ENCODE results near the gene ACADVL. TPM values are rescaled to one million over a fixed set of nuclear protein-coding genes. Genes with fewer than 3 reads are reported as not detected.
A peak's percentile ranks its signal among the peaks of the same experiment; 100 is the strongest.

The ACADVL gene
- total and polyA plus RNA-seq, 9 donors: 251 to 312 (median 282) TPM

DNA sequence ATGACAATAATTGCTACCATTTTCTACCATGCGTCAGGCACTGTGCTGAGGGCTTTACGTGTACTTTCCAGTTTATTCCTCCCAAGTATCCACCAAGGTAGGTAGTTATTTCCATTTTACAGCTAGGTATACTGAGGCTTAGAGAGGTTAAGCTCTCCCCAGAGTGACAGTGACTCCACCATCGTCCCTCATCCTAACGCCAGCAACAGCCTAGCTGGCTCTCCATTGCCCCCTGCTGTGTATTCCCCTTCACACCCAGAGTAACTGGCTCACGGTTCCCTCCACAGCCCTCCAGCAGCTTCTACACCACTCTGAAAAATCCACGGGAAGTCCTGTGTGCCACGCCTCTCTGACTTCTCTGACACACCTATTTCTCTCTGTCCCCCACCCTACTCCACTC is 33.5 kb upstream of the ACADVL start:
- WGBS (ENCODE audit: insufficient coverage): 44% methylated on average over 5 of the region's 7 CpGs
- Histone ChIP-seq H3K27me3 (ENCODE audit: control insufficient read depth, insufficient read depth, low read length) (no peaks in the 10 kb centered on the region), H3K36me3 (ENCODE audit: control insufficient read depth, insufficient read depth, low read length) (peaks cover 10% of the 10 kb centered on the region), H3K9me3 (replicated peaks; ENCODE audit: control insufficient read depth, low read depth, low read length) (no peaks in the 10 kb centered on the region), H3K4me1 (ENCODE audit: control insufficient read depth, insufficient read depth, low read length) (no peaks in the 10 kb centered on the region), H3K4me3 (ENCODE audit: low read length) (no peak overlapping the region), H3K27ac (ENCODE audit: low read length) (no peak overlapping the region)
- DNase-seq: no peak

DNA sequence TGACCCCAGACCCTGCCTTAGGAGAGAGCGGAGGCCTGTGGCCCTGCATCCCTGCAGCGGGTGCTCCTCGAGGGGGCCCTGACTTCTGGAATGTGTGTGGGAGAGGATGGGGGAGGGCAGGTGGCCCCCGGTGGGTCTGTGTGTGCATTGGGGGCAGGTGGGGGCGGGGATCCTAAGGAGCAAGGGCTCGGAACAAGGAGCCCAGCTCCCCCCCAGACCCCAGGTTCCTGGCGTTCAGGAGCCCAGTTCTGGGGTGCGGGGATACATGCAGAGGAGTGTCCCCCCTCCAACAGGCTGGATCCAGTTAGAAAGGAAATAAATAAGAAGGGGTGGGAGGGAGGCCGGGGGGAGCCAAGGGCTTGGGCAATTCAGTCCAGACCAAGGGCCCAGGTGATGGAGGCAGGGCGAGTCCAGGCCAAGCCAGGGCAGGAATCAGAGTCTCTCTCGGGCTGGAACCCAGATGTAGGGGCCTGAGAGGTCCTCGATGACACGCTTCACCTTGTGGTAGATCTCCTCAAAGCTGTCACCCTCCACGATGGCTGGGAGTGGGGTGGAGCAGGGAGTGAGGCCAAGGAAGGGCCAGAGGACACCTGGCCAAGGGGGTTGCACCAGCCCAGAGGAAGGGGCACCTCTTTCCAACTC is 29.3 kb upstream of the ACADVL start:
- Histone ChIP-seq H3K27ac (ENCODE audit: low read length) (no peak overlapping the region), H3K4me3 (ENCODE audit: low read length) (no peak overlapping the region), H3K36me3 (ENCODE audit: control insufficient read depth, insufficient read depth, low read length) (peaks cover 43% of the 10 kb centered on the region), H3K27me3 (ENCODE audit: control insufficient read depth, insufficient read depth, low read length) (no peaks in the 10 kb centered on the region), H3K9me3 (replicated peaks; ENCODE audit: control insufficient read depth, low read depth, low read length) (no peaks in the 10 kb centered on the region), H3K4me1 (ENCODE audit: control insufficient read depth, insufficient read depth, low read length) (no peaks in the 10 kb centered on the region)
- WGBS (ENCODE audit: insufficient coverage): 95% methylated on average over 6 of the region's 14 CpGs
- no peak for DNase-seq

DNA sequence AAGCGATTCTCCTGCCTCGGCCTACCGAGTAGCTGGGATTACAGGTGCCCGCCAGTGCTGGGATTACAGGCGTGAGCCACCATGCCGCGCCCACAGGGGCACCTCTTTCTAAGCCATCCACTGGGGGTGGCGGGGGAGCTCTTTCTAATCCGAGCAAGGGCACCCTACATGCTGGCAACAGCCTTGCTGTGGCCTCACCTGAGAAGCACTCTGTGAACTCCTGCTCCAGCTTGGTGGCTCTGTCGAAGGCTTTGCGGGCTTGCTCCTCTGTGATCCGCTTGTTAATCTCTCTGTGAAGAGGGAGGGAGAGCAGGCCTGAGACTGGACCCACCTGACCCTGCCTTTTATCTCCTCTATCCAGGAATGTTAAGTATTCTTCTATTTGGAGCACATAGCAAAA is 28.7 kb upstream of the ACADVL start:
- DNase-seq: no peak
- Histone ChIP-seq H3K36me3 (ENCODE audit: control insufficient read depth, insufficient read depth, low read length) (peaks cover 50% of the 10 kb centered on the region), H3K27me3 (ENCODE audit: control insufficient read depth, insufficient read depth, low read length) (no peaks in the 10 kb centered on the region), H3K9me3 (replicated peaks; ENCODE audit: control insufficient read depth, low read depth, low read length) (no peaks in the 10 kb centered on the region), H3K4me3 (ENCODE audit: low read length) (no peak overlapping the region), H3K27ac (ENCODE audit: low read length) (no peak overlapping the region), H3K4me1 (ENCODE audit: control insufficient read depth, insufficient read depth, low read length) (no peaks in the 10 kb centered on the region)
- 94% methylated on average over 9 of the region's 12 CpGs for WGBS (ENCODE audit: insufficient coverage)

DNA sequence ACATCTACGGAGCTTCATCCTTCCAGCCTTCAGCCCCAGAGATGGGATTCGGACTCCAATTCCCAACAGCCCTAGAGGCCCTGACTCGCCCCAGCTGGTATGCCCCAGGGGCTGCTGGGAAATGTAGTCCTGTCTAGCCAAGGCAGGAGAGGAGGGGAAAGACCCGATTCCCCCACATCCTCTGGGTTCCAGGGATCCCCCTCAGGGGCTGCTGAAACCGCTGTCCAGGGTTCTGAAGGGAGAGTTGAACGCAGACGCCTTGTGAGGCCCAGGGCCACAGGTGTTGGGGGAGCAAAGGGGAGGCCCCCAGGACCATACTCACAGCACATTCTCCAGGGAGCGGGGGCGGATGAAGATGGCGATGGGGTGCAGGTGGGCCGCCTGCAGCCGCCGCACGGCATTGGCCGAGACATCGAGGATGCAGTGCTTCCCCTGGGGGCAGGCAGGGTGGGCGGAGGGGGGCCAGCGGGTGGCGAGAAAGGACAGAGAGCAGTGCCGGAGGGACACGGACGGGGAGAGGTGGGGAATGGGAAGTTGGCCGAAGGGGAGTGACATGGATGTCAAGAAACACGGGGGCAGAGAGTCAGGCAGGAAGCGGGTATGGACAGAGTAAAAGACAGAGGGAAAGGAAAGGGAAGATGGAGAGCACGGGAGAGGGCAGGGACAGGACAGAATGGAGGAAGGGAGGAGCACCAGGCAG is 28.0 kb upstream of the ACADVL start:
- Histone ChIP-seq H3K4me3 (ENCODE audit: low read length) (no peak overlapping the region), H3K9me3 (replicated peaks; ENCODE audit: control insufficient read depth, low read depth, low read length) (no peaks in the 10 kb centered on the region), H3K36me3 (ENCODE audit: control insufficient read depth, insufficient read depth, low read length) (peaks cover 56% of the 10 kb centered on the region), H3K4me1 (ENCODE audit: control insufficient read depth, insufficient read depth, low read length) (no peaks in the 10 kb centered on the region), H3K27ac (ENCODE audit: low read length) (no peak overlapping the region), H3K27me3 (ENCODE audit: control insufficient read depth, insufficient read depth, low read length) (no peaks in the 10 kb centered on the region)
- 61% methylated on average over 19 of the region's 26 CpGs for WGBS (ENCODE audit: insufficient coverage)
- peak; percentile 72 for DNase-seq

DNA sequence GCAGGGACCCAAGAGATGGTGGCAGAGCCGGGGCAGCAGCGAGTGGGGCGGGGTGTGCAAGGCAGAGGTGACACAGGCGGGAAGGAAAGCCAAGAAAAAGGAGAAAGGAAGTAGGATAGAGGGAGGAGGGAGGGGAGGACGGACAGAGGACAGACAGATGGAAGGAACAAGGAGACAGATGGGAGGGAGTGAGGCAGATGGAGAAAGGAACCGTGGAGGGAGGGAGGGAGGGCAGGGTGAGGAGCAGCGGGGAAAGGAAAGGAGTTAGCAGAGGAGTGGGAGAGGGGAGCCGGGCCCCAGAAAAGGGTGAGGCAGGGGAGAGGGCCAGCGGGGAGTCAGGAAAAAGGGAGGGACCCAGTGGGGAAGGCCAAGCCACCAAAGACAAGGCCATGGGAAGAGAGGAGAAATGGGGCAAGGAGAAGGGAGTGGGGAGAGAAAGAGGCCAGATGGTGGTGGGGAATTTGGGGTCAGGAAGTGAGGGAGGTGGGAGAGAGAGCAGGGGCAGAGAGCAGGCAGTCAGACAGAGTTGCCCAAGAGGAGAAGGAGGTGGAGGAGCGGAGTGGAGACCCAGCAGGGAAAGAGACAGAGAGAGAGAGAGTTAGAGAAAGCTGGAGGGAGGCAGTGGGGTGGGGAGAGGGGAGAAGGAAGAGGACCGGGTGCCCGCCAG is 27.3 kb upstream of the ACADVL start:
- DNase-seq: no peak
- H3K9me3 ChIP-seq (replicated peaks; ENCODE audit: control insufficient read depth, low read depth, low read length): no peaks in the 10 kb centered on the region
- 59% methylated on average over 10 of the region's 12 CpGs for WGBS (ENCODE audit: insufficient coverage)
- H3K27me3 ChIP-seq (ENCODE audit: control insufficient read depth, insufficient read depth, low read length): no peaks in the 10 kb centered on the region
- peaks cover 61% of the 10 kb centered on the region for H3K36me3 ChIP-seq (ENCODE audit: control insufficient read depth, insufficient read depth, low read length)
- no peak overlapping the region for H3K4me3 ChIP-seq (ENCODE audit: low read length)
- H3K27ac ChIP-seq (ENCODE audit: low read length): no peak overlapping the region
- no peaks in the 10 kb centered on the region for H3K4me1 ChIP-seq (ENCODE audit: control insufficient read depth, insufficient read depth, low read length)

DNA sequence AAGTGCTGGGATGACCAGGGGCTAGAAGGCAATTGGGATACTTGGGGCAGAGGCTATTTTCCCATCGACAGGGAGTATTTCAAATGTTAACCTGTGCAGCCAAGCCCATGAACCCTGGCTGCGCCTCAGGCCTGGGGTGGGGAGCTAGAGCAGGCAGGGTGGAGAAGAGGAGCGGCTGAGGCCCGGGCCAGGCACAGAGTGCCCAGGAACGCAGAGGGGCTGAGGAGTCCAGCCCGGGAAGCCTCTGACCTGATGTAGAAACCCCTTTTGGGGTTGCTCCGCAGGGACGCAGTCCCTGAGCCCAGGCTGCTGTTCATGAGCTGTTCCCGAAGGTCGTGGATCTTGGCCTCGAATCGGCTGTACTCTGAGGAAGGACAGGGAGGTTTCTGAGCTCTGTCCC is 23.8 kb upstream of the ACADVL start:
- 94% methylated on average over 10 of the region's 12 CpGs for WGBS (ENCODE audit: insufficient coverage)
- peaks cover 59% of the 10 kb centered on the region for H3K36me3 ChIP-seq (ENCODE audit: control insufficient read depth, insufficient read depth, low read length)

DNA sequence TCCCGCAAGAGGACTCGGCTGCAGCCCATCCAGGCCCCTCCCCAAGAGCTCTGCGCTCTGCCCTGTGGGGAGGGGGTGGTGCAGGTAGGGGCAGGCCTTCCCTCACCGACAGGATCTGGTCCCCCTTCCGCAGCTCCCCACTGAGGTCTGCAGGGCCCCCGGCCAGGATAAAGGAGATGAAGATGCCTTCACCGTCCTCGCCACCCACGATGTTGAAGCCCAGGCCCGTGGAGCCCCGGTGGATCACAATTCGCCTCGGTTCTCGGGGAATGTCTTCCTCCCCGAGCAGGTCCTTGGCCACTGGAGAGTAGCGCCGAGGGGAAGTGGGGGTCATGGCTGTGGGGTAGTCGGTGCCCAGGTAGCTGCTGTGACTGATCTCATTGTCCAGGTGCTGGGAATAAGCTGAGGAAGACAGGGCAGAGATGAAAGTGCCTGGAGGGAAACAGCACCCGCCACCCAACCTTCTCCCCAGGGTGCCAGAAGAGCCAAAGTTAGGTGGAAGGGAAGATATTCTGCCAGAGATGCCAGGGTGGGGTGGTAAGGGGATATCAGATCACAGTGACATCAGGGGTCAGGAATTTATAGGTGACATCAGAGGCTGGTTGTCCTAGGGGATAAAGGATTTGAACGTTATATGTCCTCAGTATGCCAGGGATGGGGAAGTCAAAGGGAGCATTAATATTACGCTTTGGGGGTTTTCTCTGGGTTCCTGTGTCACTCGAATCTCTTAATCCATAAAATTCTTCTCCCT is 22.9 kb upstream of the ACADVL start:
- H3K4me1 ChIP-seq (ENCODE audit: control insufficient read depth, insufficient read depth, low read length): no peaks in the 10 kb centered on the region
- DNase-seq: no peak
- WGBS (ENCODE audit: insufficient coverage): 88% methylated on average over 18 of the region's 22 CpGs
- no peak overlapping the region for H3K4me3 ChIP-seq (ENCODE audit: low read length)
- peaks cover 51% of the 10 kb centered on the region for H3K36me3 ChIP-seq (ENCODE audit: control insufficient read depth, insufficient read depth, low read length)
- no peaks in the 10 kb centered on the region for H3K27me3 ChIP-seq (ENCODE audit: control insufficient read depth, insufficient read depth, low read length)
- no peaks in the 10 kb centered on the region for H3K9me3 ChIP-seq (replicated peaks; ENCODE audit: control insufficient read depth, low read depth, low read length)
- no peak overlapping the region for H3K27ac ChIP-seq (ENCODE audit: low read length)

More for the DNA sequence above, 23.8 kb upstream of the ACADVL start:
- H3K4me3 ChIP-seq (ENCODE audit: low read length): no peak overlapping the region
- H3K27ac ChIP-seq (ENCODE audit: low read length): no peak overlapping the region
- no peaks in the 10 kb centered on the region for H3K9me3 ChIP-seq (replicated peaks; ENCODE audit: control insufficient read depth, low read depth, low read length)
- H3K4me1 ChIP-seq (ENCODE audit: control insufficient read depth, insufficient read depth, low read length): no peaks in the 10 kb centered on the region
- no peaks in the 10 kb centered on the region for H3K27me3 ChIP-seq (ENCODE audit: control insufficient read depth, insufficient read depth, low read length)
- no peak for DNase-seq

DNA sequence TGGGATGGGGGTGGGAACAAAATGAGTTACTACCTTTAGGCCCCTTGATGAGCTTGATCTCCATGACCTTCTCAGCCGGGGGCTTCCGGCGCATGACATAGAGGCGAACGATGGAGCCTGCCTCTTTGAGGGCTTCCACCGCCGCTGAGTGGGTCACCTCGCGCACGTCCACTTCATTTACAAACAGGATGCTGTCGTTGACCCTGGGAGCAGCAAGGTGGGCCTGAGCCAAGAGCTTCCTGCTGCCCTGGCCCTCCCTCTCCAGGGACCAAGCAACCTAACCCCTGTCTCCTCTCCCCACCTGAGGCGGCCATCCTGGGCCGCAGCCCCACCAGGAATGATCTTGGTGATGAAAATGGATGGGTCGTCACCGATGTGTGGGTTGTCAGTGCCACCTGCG is 16.3 kb upstream of the ACADVL start:
- H3K27me3 ChIP-seq (ENCODE audit: control insufficient read depth, insufficient read depth, low read length): no peaks in the 10 kb centered on the region
- DNase-seq: no peak
- H3K4me1 ChIP-seq (ENCODE audit: control insufficient read depth, insufficient read depth, low read length): peaks cover 36% of the 10 kb centered on the region
- H3K4me3 ChIP-seq (ENCODE audit: low read length): no peak overlapping the region
- no peak overlapping the region for H3K27ac ChIP-seq (ENCODE audit: low read length)
- H3K9me3 ChIP-seq (replicated peaks; ENCODE audit: control insufficient read depth, low read depth, low read length): no peaks in the 10 kb centered on the region
- peaks cover 18% of the 10 kb centered on the region for H3K36me3 ChIP-seq (ENCODE audit: control insufficient read depth, insufficient read depth, low read length)
- WGBS (ENCODE audit: insufficient coverage): 93% methylated on average over 13 of the region's 16 CpGs

DNA sequence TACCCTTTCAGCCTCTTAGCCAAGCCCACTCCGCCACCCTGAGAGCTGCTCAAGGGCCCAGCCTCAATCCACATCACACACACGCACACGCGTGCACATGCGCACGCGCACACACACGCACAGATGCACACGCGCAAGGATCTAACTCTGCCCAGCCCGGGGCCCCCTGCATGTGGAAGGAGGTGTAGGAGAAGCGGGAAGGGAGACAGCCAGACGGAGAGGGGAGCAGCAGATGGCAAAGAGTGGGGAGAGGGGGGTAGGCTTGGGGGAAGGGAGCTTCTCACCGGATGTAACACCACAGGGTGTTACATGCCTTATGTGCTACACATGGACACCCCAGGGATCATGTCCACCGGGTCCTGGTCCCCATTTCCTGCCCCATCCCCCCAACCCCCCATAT is 15.4 kb upstream of the ACADVL start:
- peak; percentile 46 for DNase-seq
- 35% methylated on average over 3 of the region's 15 CpGs for WGBS (ENCODE audit: insufficient coverage)

More for the DNA sequence above, 15.4 kb upstream of the ACADVL start:
- H3K4me1 ChIP-seq (ENCODE audit: control insufficient read depth, insufficient read depth, low read length): peaks cover 41% of the 10 kb centered on the region
- no peaks in the 10 kb centered on the region for H3K9me3 ChIP-seq (replicated peaks; ENCODE audit: control insufficient read depth, low read depth, low read length)
- peaks cover 18% of the 10 kb centered on the region for H3K36me3 ChIP-seq (ENCODE audit: control insufficient read depth, insufficient read depth, low read length)
- H3K27ac ChIP-seq (ENCODE audit: low read length): peak overlapping the region; percentile 89
- H3K27me3 ChIP-seq (ENCODE audit: control insufficient read depth, insufficient read depth, low read length): no peaks in the 10 kb centered on the region
- H3K4me3 ChIP-seq (ENCODE audit: low read length): peak overlapping the region; percentile 60

All from muscle of leg (tissue), 11 donors.